Inferior parietal cortex (tissue), 1 donor: ENCODE measurements around the gene SRRM4.

ENCODE experiments used
- DNase-seq: peaks from one replicate; pipeline ENCODE4 v3.0.0-alpha.2; 2016; ENCODE audit errors: extremely low spot score

Gene SRRM4

DNA sequence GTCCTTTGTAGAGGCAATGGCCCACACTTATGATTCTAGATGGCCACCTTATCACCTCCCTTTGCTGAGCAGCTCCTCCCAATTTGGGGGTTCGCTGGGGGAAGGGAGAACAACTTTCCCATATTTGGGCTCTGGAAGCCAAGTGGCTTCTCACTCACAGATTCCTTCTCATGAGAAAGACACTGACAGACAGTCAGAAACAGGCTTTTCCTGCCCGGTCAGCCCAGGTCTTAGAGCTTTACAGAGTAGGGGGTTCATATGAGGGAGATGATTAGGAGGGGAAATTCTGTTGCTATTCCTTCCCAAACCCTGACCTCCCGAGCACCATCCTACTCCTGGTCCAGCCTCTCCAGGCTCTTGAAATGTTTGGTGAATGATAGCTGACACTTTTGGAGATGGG is 137.3 kb downstream of the SRRM4 start:
- no peak for DNase-seq

DNA sequence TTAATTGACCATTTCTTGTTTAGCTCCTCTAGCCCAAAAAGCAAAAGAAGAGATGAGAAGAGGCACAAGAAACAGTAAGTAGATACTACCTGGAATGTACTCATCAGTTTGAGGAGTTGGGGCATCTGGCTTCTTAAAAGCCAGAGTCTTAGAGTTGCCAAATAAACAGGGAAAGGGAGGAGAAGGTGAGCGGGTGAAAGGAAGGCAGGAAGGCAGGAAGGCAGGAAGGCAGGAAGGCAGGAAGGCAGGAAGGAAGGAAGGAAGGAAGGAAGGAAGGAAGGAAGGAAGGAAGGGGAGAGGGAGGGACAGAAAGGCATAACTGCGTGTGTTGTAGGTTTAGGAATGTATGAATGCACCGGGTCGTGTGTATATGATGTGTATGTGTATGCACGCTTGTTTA is 140.7 kb downstream of the SRRM4 start:
- DNase-seq = no peak

DNA sequence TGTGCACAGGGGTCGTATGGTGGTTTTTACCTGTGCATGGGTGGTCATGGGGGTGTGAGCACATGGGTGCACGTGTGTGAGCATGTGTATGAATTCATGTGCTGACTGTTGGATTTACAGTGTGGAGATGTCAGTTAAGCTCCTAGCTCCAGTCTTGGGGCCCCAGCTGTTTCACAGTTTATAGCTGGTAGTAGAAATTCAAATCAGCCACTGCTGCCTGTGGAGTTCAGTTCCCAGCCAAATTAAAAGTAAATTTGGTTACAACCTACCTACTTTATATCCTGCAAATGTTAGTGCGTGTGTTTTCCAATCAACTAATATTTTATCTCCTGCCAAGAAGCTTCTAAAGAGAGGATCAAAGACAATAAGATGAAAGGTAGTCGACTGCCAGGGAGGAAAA is 141.4 kb downstream of the SRRM4 start:
- no peak for DNase-seq

DNA sequence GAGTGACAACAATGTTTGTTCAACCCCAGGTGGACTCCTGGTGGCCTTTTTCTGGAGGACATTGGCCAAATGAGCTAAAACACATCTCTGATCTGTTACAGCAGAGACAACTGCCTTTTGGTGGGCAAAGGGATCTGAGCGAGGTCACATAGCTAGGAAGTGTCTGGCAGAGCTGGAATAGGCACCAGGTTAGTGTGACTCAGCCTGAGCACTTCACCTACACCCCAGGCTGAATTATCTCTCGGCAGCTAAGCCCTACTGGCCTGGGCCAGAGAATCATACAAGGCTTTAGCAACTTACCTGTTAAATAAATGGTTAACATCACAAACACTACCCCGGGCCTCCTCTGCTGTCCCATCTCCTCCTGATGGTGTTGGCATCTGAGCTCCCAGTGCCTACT is 147.2 kb downstream of the SRRM4 start:
- DNase-seq = no peak

DNA sequence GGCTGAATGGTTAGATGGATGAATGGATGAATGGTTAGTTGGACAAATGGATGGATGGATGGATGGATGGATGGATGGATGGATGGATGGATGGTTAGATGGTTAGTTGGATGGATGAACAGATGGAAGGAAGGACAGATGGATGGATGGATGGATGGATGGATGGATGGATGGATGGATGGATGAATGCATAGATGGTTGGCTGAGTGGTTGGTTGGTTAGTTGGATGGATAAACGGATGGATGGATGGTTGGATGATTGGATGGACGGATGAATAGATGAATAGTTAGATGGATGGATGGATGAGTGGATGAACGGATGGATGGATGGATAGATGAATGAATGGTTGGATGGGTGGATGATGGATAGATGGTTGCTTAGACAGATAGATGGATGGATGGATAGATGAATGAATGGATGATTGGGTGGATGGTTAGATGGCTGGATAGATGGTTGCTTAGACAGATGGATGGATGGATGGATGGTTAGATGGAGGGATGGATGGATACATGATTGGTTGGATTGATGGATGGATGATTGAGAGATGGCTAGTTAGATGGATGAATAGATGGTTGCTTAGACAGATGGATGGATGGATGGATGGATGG is 148.6 kb downstream of the SRRM4 start:
- no peak for DNase-seq

DNA sequence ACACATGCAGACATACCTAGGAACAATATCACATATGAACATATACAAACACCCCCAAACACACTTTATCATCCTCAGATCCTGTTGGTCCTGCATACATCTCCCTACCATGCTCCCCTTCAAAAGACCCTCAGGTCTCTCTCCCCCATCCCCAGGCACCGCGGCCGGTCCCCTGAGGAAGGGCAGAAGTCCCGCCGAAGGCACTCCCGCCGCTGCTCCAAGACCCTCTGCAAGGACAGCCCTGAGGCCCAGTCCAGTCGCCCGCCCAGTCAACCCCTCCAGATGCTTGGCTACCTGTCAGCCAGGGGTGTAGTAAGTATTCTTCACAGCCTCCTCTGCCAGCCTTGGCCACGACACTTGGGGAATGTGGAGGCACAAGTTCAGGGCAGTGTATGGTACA is 149.2 kb downstream of the SRRM4 start:
- no peak for DNase-seq

DNA sequence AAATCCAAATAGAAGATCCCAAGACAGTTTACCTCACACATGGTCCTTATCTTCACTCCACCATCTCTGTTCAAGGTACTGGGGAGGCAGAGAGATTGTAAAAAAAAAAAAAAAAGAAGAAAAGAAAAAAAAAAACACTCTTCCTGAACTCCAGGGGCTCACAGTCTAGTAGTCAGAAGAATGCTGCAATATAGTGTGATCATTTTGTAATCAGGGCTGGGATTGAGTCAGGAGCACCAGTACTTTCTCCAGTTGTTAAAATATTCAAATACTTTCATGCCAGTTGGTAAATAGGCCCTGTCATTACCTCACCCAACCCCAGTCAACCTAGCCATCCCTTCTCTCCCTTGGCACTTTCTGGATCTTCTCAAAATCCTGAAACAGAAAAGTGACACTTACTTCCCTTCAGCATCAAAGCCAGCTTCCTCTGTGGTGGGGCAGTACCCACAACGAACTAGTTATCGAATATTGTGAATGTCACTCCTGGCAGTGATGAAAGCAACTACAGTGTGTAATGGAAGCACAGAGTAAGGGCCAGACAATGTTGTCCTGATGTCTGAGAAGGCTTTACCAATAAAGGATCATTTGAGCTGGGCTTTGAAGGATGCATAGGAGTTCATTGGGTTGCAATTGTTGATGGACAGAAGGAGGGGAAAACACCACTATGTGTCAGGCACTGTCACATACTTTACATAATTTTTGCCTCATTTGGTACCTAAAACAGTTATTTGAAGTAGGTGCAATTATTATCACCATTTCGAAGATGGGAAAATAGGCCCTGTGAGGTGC is 153.1 kb downstream of the SRRM4 start:
- DNase-seq = no peak

DNA sequence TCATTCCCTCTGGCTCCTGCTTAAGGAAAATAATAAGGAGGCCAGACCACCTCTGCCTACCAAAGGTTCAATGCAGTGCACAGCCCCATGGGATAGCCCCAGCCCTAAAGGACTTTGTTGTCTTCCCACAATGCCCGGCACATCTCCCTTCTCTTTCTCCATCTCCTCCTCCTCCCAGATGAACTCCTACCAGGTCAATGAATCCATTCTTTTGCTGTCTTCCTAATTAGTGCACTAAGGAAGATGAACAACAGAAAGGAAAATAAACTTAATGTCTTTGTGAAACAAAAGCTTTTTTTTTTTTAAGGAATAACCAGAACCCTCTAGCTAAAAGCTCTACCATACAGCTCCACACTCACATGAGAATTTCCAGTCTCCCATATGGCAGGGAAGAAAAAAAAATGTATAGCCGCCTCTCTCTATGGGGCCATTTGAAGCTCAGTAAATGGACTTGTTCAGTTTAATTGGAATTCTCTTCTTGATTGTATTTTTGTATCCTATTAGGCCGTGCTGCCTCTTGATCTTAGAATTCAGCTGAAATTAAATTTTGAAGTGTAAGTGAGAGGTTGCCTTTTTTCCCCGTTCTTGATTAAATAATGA is 155.6 kb downstream of the SRRM4 start:
- no peak for DNase-seq

DNA sequence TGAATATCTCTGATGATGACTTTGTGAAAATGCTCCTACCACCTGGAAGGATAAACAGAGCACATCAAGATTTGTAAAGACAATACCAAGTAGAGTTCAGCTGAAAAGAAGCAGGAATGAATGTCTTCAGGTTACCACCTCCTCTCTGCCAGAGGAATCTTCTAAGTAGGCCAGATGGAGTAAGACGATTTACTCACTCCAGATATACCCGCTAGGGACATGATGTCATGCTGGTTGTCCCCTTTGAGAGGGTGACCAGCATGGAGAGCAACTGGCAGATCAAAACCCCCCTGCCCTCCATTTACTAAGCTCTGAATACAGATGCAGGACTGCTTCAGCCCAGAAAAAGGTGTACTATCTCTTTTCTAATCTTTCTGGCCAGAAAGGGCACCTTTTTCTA is 158.1 kb downstream of the SRRM4 start:
- DNase-seq = no peak

DNA sequence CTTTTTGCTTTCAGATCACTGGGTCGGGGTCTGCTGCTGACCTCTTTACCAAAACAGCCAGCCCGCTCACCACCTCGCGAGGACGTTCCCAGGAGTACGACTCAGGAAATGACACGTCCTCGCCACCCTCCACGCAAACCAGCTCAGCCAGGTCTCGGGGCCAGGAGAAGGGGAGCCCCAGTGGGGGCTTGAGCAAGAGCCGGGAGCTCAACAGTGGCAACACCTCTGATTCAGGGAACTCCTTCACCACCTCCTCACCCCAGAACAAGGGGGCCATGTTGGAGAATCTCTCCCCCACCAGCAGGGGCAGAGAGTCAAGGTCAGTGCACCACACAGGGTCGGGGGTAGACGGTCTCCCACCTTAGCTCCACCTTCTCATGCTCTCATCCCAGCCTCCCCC is 164.0 kb downstream of the SRRM4 start:
- no peak for DNase-seq

DNA sequence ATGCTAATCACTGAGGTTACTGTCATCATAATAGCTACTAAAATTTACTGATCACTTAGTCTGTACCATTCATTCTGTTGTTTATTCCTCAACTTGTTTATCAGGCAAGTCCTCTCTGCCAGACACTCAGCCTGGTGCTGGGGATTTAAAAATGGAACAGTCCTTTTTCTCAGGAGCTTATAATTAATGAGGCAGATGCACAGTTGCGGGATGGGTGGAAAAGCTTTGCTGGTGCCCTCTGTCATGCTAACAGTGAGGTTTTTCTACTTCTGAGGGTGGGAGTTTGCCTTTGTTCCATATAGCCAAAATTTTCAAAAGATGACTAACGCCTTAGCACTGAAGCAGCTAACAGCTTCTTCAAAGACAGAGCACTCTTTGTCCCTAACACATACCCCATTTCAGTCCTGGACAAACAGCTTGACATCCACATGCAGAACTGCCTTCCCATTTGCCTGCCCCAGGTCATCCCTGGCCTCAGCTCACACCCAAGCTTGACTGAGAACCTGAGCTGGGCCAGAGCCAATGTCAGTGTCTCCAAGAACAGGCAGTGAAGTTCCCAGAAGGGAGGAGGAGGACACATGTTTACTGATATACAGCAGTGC is 166.6 kb downstream of the SRRM4 start:
- no peak for DNase-seq

DNA sequence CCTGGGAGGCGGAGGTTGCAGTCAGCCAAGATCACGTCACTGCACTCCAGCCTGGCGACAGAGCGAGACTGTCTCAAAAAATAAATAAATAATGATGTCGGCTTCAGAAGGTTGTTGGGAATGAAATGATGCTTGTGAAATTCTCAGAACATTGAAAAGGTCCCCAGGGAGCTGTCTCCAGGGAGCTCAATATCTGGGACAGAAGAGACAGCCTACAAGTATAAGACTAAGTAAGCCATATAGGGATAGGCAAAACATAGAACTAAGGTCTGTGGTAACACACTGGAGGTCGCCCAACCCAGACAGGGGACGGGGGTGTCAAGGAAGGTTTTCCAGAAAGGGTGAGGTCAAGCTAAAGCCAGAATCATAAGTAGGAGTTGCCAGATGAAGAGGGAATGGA is 167.9 kb downstream of the SRRM4 start:
- DNase-seq = no peak

DNA sequence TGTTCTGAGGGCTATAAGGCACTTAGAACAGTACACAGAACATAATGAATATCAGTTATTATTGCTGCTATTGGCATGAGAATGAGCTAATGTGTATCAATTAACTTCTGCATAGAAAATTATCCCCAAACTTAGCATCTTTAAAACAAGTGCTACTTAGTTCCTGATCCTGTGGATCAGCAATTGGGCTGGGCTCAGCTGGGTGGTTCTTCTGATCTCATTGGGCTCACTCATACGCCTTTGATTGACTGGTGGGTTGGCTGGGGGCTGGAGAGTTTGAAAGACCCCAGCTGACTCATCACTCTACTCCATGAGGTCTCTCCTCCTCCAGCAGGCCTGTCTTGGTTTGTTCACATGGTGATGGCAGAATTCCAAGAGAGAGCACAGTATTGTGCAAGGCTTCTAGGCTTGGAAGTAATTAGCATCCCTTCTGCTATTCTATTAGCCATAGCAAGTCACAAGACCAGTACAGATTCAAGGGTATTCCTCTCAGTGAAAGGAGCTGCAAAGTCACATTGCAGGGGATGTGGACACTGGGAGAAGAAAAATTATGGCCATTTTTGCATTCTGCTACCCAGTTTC is 170.2 kb downstream of the SRRM4 start:
- no peak for DNase-seq

DNA sequence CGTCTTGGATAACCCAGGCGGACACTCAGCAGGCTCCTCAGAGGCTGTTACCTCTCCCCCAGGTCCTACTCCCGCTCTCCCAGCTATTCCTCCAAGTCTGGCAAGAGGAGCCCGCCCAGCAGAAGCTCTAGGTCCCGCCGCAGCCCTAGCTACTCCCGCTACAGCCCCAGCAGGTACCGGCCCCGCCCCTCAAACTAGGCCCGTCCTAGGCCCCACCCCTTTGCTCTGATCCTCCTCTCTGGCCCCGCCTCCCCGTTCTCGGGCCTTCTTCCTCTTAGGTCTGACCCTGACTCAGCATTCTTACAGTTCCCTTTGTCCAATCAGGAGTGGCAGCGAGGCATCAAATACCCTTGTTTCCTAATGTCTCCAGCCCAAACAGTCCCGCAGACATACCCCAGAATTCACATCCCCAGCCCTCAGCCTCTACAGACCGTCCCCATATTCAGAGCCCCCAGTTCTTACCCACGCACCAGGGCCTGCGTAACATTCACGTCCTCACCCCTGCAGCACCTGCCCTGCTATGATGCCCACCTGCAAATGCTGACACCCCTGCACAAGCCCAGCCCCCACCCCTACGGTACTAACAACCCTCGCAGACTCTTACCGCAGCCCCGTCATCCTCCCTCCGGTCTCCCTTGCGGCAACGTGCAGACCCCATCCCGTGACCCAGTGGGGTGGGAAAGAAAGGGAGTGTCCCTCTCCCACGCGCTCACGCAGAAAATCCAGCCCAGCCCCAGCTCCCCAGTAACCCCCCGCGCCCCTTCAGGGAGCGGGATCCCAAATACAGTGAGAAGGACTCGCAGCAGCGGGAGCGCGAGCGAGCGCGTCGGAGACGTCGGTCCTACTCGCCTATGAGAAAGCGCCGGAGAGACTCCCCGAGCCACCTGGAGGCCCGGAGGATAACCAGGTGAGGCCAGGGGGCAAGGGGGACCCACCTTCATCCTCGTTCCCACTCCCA is 172.4 kb downstream of the SRRM4 start:
- DNase-seq = no peak

DNA sequence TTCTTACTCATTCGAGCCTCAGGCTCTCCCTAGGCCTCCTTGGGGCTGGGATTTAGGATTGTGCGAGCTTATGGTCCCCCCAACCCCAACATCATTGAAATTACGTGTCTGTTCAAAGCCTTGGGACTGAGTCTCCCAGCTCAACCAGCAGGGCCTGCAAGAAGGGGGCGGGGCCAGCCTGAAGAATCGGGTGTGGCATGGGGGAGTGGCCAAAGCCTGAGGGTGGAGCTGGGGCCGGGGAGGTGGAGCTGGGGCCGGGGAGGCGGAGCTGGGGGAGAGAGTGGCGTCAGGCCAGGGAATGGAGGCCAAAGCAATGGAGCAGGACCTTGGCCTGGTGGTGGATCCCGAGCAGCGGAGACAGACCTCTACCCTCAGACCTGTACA is 173.1 kb downstream of the SRRM4 start:
- DNase-seq = no peak

DNA sequence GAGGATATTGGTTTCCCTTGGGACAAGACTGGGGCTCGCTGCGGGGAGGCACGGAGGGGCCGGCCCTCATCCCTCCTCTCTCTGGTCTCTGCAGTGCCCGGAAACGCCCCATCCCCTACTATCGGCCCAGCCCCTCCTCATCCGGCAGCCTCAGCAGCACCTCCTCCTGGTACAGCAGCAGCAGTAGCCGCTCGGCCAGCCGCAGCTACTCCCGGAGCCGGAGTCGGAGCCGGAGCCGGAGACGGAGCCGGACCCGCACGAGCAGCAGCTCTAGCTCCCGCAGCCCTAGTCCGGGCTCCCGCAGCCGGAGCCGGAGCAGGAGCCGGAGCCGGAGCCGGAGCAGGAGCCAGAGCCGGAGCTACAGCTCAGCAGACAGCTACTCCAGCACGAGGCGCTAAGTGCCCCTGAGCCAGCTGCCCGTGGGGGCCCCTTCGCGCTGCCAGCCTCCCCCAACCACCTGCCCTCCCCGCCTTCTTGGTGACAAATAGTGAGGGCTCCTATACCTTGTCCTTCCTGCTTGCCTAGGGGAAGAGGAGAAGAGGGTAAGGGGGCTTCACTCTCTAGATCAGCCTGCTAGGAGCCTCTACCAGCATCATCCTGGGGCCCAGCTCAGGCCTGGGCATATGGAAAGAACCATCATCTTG is 175.2 kb downstream of the SRRM4 start:
- DNase-seq = no peak

DNA sequence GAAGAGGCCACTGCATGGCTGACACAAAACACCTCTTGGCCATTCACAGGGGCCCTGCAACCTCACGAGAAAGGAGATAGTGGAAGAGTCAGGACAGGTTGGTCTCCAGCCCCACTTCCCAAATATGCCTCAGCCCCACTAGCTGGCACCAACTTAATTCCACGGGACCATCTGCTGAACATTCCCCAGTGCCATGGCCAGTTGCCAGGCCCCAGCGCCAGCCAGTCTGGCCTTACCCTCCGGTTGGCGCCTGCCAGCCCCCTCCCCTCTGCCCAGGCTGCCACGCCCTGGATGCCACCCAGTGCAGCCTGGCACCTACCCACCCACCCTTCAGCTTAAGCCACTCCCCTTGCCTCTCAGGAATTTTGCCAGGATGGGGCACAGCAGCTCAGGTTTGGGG is 176.2 kb downstream of the SRRM4 start:
- DNase-seq = no peak

DNA sequence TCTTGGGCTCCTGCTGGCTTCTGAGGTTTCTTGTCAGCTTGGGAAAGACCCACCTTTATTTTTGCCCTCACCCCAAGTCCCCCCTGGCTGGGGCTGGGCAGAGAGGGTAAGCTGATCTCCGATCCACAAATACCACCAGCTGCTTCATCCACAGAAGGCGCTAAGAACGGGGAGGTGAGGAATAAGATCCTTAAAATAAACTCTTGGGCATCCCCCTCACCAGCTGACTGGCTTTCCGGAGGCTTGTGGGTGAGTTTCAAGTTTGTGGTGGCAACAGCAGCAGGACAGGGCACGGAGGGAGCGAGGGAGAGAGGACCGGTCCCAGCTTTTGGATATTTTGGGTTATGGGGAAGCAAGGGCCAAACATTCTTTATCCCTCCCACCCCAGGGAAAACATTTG is 176.6 kb downstream of the SRRM4 start:
- no peak for DNase-seq

DNA sequence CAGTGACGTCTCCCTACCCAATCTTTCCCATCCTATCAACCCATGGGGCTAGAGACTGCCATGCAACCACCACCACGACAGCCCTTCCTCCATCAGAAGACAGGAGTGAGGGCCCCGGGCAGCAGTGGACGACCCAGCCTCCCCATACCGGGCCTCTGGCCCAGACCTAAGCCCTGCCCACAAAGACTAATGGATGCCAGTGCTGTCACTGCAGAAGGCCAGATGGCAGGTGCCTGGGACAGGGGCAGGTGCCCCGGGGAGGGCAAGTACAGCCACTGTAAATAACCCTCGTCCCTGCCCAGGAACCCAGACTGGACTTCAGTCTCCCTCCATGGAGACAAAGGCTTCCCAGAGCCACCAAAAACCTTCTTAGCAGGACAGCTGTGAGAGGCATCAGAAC is 177.1 kb downstream of the SRRM4 start:
- DNase-seq = no peak

DNA sequence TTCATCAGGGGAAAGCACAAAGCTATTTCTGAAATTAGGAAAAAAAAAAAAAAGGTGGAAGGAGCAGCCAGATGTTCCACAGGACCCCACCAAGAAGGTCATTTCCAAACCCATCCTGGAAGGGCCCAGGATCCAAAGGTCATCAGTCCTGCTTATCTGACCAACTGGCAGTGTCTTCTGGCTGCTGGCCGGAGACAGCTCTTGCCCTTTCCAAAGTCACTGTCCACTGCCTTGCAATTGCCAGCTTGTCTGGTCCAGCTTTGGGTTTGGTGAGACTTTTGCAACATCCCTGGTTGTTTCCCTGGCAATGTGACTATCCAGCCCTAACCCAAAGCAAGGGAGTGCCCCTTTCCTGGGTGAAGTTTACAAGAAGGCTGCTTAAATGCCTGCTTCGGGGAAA is 178.5 kb downstream of the SRRM4 start:
- no peak for DNase-seq

DNA sequence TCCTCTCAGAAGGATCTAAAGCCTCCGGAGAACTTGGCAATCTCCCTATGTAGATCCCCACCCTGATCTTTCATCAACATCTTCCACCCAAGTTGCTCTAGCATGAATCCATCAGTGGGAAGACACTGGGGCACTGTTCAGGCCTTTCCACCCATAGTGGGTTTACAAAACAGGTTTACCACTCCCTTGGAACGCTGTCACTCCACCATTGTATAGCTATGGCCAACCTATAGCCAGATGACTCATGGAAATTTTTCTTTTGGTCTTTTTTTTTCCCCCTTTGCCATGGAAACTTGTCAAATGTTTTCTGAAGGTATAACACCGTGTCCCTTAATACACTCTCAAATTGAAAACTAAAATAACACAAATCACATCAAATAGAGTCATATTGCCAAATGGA is 186.6 kb downstream of the SRRM4 start:
- no peak for DNase-seq
